Keratinocyte (primary cell): ENCODE measurements around the gene OR13A1.
"Not testable (repeated sequence)": the region's sequence is repeated elsewhere in the genome, so short reads cannot be mapped to it uniquely, and the experiment has no call there.

Experiments
- CTCF ChIP-seq, 3 experiments: IDR thresholded peaks in 1 of 3; conservative IDR thresholded peaks in 1 of 3; optimal IDR thresholded peaks in 1 of 3; 2 replicates in 2 of 3; 3 replicates in 1 of 3; pipeline versions ENCODE3 to v1.5.1; 2011; ENCODE audit warnings: low read length in 3 of 3, mild to moderate bottlenecking in 3 of 3, moderate library complexity in 2 of 3, control low read depth in 1 of 3, inconsistent platforms in 1 of 3; ENCODE audit not compliant: insufficient read depth in 2 of 3; ENCODE audit errors: extremely low read depth in 1 of 3
- EZH2 ChIP-seq: IDR thresholded peaks from one replicate; pipeline ENCODE4 v1.6.1; 2012; ENCODE audit warnings: inconsistent platforms, mild to moderate bottlenecking, low read length, moderate library complexity

GRCh38 chr10:45361983-45362799 lies 46.8 kb upstream of the OR13A1 start:
- TF ChIP-seq CTCF (optimal IDR thresholded peaks at IDR 0.05 in 1 of 3, IDR thresholded peaks at IDR 0.05 in 1 of 3, conservative IDR thresholded peaks at IDR 0.05 in 1 of 3; ENCODE audit: extremely low read depth in 1 of 3, insufficient read depth in 2 of 3, low read length in 3 of 3); EZH2: not testable (repeated sequence)
